ENCODE measurements around the gene KCNE4. TPM values are rescaled to one million over a fixed set of nuclear protein-coding genes. Genes with fewer than 3 reads are reported as not detected.
A peak's percentile ranks its signal among the peaks of the same experiment; 100 is the strongest.

Gene KCNE4
- polyA plus RNA-seq, 6 donors from 2014 or later = not detected

DNA sequence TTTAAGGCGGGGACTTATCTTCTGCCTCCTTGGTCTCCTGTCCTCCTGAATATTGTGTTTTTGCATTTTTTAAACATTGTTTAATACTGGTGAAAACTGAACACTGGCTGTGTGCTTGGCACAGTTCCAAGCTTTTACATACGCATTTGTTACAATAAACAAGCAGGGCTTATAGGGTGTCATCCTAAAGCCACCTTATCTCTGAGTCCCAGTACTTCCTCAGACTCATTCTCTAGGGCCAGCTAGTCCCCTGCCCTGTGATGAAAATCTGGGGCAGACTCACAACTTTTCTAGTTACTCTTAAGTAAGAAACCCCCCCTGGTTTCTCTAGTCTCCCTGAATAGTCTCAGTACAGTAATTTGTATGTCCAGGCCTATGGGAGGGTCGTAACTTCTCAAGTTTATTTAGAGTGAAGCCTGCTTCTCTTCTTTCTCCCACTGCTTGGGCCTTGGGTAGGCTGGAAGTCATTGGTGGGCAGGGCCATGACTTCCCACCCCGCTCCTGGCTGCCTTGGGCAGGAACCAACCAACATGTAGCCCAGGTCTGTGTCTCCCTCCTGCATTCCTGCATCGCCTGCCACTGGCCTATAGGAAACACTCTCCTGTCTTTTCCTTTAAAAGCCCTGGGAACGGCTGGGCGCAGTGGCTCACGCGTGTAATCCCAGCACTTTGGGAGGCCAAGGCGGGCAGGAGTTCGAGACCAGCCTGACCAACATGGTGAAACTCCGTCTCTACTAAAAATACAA is 7.7 kb upstream of the KCNE4 start:
- Mint-ChIP-seq H3K27me3 (peaks cover 0 to 11% (median 4%) of the 10 kb centered on the region in 3 donors), H3K9me3 (peaks cover 0 to 2% (median 0%) of the 10 kb centered on the region in 7 donors), H3K27ac (no peak overlapping the region), H3K4me1 (no peaks in the 10 kb centered on the region), H3K36me3 (no peaks in the 10 kb centered on the region), H3K4me3 (no peak overlapping the region)
- no peak for ATAC-seq (ENCODE audit: low read depth in 2 of 2)
- no peak for DNase-seq

DNA sequence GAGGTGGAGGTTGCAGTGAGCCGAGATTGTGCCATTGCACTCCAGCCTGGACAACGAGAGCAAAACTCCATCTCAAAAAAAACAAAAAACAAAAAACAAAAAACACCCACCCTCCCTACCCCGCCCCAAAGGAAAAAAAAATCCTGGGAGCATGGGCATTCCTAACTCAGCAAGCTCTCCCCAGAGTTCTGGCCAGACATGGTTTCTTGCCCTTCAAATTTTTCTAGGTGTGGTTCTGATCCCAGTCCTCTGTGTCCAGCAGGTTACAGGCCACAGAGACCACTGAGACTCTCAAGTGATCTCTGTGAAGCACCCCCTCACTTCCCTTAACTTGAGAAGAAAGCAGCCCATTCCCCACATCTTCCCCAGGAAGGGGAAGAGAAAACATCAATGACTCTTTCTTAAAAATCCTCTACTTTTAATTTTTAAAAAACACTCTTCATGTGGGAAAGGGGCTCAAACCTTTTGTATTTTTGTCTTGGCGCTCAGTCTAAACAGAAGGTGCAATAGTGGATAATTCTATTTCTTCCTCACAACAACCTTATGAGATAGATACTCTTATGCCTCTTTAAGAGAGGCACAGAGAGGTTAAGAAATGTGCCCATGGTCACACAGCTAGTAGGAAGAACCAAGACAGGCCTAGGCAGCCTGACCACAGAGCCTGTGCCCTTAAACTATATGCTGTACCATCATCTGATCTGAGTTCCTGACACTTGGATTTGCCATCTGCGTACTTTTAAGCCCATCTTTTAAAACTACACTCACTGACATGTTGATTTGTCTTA is 6.9 kb upstream of the KCNE4 start:
- H3K27ac Mint-ChIP-seq = no peak overlapping the region
- no peak for DNase-seq
- H3K4me1 Mint-ChIP-seq = no peaks in the 10 kb centered on the region
- H3K27me3 Mint-ChIP-seq = peaks cover 1 to 11% (median 4%) of the 10 kb centered on the region in 3 donors
- H3K4me3 Mint-ChIP-seq = no peak overlapping the region
- no peaks in the 10 kb centered on the region for H3K36me3 Mint-ChIP-seq
- no peak for ATAC-seq (ENCODE audit: low read depth in 2 of 2)
- H3K9me3 Mint-ChIP-seq = peaks cover 0 to 2% (median 0%) of the 10 kb centered on the region in 7 donors

DNA sequence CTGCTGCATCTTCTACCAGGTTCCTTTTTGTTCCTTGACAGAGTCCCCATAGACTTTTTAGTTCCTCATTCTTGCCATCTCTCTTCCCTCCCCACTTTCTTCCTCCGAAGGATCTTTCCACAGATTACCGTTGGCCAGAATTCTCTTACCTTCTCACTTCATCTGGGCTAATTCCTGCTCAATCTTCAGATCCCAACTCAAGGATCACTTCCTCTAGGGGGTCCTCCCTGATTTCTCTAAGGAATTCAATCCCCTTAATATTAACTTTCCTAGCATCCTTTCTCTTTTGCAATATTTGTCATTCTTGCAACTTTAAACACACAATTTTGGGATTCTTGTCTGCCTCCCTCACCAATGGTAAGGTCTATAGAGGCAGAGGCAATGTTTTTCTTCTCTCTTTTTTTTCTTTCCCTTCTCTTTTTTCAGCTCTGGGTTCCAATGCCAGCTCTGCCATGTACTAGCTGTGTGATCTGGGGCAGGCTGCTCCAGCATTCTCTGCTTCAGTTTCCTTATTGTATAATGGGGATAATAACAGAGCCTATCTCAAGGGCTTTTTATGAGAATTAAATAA is 5.4 kb upstream of the KCNE4 start:
- DNase-seq (no peak), ATAC-seq (ENCODE audit: low read depth in 2 of 2) (no peak)
- Mint-ChIP-seq H3K9me3 (peaks cover 0 to 2% (median 0%) of the 10 kb centered on the region in 7 donors), H3K27me3 (peaks cover 11 to 12% (median 11%) of the 10 kb centered on the region in 3 donors), H3K27ac (no peak overlapping the region), H3K36me3 (no peaks in the 10 kb centered on the region), H3K4me3 (peak overlapping the region in 1 of 8 donors; percentile 21), H3K4me1 (no peaks in the 10 kb centered on the region)

DNA sequence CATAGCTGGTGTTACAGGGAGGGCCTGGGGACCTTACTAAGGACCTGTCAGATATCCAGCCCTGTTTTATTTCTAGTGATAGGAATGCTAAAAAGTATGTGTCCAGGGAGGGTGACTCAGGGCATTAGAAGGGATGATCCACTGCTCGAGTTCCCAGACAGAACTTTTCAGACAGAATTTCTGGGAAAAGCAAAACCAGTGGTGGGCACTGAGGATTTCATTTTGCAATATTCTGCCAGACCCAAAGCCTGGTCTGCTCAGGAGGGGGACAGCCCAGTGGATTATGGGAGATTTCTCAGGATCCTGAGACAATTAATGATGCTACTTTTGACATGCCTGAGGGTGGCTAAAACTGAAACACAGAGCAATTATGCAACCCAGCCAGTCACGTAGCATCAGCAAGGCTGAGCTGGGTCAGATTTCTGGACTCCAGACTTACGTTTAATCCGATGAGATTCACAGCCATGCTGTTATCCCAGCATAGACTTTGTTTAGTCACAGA is 4.7 kb upstream of the KCNE4 start:
- Mint-ChIP-seq H3K36me3 (no peaks in the 10 kb centered on the region), H3K4me3 (no peak overlapping the region), H3K9me3 (peaks cover 0 to 2% (median 0%) of the 10 kb centered on the region in 7 donors), H3K27me3 (peaks cover 11 to 12% (median 11%) of the 10 kb centered on the region in 3 donors), H3K27ac (no peak overlapping the region), H3K4me1 (no peaks in the 10 kb centered on the region)
- ATAC-seq (ENCODE audit: low read depth in 2 of 2) (no peak), DNase-seq (no peak)

DNA sequence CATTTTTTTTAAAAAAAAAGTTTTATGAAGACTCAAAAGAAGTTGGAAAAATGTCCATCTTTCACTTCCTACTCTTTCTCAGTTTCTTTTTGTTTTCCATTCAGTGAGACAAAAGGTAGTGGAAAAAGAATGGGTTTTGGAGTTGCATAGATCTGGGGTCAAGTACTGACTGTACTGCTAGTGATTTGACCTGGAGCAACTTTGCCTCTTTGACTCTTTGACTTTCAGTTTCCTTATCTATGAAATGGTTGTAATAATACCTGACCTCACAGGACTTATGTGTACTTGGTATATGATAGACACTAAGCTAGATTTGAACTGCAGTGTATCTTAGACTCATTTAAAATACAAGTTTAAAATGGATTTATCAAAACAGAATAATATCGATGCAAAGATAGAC is 3.5 kb upstream of the KCNE4 start:
- DNase-seq (no peak), ATAC-seq (ENCODE audit: low read depth in 2 of 2) (no peak)
- peaks cover 11 to 12% (median 11%) of the 10 kb centered on the region in 3 donors for H3K27me3 Mint-ChIP-seq
- H3K4me1 Mint-ChIP-seq = no peaks in the 10 kb centered on the region
- no peaks in the 10 kb centered on the region for H3K36me3 Mint-ChIP-seq
- H3K27ac Mint-ChIP-seq = no peak overlapping the region
- peaks cover 0 to 2% (median 0%) of the 10 kb centered on the region in 7 donors for H3K9me3 Mint-ChIP-seq
- no peak overlapping the region for H3K4me3 Mint-ChIP-seq

DNA sequence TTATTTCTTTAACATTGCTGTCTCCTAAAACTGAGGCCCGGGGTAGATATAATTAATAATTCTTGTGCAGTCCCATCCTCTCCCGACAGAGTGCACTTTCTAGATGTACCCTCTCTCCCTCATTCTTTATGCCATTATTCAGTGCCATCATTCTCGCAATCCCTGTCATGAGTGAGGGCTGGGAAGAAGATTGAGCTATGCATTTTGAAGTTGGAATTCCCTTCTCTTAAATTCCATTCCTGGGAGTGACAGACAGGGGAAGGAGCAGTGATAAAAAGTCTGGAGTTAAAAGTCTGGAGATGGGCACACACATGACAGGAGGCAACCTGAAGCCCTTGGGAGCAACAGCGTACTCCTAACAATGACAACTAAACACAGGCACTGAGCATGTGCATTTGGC is 2.6 kb upstream of the KCNE4 start:
- Mint-ChIP-seq H3K27me3 (peaks cover 11 to 12% (median 11%) of the 10 kb centered on the region in 3 donors), H3K36me3 (no peaks in the 10 kb centered on the region), H3K27ac (no peak overlapping the region), H3K4me1 (no peaks in the 10 kb centered on the region), H3K4me3 (no peak overlapping the region), H3K9me3 (peaks cover 0 to 3% (median 0%) of the 10 kb centered on the region in 7 donors)
- ATAC-seq (ENCODE audit: low read depth in 2 of 2) (no peak), DNase-seq (no peak)

DNA sequence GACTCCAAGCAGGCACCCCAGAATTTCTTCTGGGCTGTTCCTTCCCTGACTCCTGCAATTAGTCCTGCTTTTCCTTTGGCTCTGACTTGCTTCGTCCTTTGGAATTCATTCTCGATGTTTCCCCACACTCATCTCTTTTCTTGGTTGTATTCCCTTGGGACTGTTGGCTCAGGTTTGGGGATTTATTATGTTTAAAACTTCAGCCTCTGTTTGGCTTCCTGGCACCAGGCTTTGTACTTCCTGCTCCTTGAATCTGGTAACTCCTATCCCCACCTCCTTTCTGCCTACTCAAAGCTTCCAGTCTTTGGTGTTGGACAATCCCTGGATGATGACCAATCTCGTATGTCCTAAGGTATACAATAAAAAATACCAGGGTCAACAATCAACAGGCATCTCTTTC is 1.8 kb upstream of the KCNE4 start:
- peaks cover 0 to 3% (median 0%) of the 10 kb centered on the region in 7 donors for H3K9me3 Mint-ChIP-seq
- H3K4me3 Mint-ChIP-seq = no peak overlapping the region
- peak overlapping the region in 1 of 6 donors; percentile 47 for H3K27ac Mint-ChIP-seq
- DNase-seq (no peak), ATAC-seq (ENCODE audit: low read depth in 2 of 2) (no peak)
- no peaks in the 10 kb centered on the region for H3K36me3 Mint-ChIP-seq
- H3K27me3 Mint-ChIP-seq = peaks cover 11 to 12% (median 11%) of the 10 kb centered on the region in 3 donors
- H3K4me1 Mint-ChIP-seq = no peaks in the 10 kb centered on the region

DNA sequence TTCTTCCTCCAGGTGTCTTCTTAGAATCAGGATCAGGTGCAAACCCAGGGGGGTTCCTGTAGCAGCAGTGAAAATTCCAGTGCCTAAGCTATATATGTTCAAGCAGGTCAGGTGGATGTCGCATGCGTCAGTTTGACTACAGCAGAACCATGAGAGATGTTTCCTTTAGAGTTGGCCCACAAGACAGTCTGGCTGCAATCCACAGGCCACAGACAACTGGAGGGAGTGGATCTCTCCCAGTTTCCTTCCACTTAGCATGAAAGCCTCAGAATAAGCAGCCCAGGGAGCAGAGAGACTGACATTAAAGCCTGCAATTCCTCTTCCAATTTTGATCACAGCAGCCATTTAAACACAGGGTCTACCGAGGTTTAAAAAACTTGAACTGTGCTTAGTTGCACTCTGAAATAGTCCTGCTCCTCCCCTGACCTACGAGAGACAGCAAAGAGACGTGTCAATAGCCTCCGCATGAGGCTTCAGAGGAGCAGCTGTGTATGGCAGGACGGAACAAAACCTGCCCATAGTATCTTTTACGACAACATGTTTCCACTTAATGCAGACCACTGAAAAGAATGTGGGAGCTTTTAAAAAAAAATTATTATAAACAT is 988 bp upstream of the KCNE4 start:
- no peak overlapping the region for H3K4me3 Mint-ChIP-seq
- peaks cover 0 to 3% (median 0%) of the 10 kb centered on the region in 7 donors for H3K9me3 Mint-ChIP-seq
- H3K4me1 Mint-ChIP-seq = no peaks in the 10 kb centered on the region
- no peak for ATAC-seq (ENCODE audit: low read depth in 2 of 2)
- no peak overlapping the region for H3K27ac Mint-ChIP-seq
- H3K27me3 Mint-ChIP-seq = peaks cover 16 to 18% (median 17%) of the 10 kb centered on the region in 3 donors
- peaks cover 0 to 4% of the 10 kb centered on the region in 2 donors for H3K36me3 Mint-ChIP-seq
- no peak for DNase-seq

DNA sequence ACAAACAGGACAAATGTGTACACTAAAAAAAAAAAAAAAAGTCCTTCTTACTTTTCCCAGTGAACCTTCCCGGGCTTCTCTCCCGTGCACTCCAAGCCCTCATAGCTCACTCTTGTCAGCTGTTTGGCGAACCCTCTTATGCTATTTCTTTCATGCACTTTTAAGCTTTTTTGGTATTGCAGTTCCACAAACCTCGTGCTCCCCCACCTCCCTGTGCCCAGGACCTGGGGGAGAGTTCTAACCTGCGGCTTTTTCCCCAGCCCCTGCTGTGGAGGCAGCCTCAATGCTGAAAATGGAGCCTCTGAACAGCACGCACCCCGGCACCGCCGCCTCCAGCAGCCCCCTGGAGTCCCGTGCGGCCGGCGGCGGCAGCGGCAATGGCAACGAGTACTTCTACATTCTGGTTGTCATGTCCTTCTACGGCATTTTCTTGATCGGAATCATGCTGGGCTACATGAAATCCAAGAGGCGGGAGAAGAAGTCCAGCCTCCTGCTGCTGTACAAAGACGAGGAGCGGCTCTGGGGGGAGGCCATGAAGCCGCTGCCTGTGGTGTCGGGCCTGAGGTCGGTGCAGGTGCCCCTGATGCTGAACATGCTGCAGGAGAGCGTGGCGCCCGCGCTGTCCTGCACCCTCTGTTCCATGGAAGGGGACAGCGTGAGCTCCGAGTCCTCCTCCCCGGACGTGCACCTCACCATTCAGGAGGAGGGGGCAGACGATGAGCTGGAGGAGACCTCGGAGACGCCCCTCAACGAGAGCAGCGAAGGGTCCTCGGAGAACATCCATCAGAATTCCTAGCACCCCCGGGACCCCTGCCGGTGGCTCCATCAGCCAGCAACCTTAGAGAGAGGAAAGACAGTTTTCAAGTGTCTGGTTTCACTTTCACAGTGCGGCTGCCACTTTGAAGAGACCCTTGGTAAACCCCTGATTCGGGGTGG is 826 bp downstream of the KCNE4 start:
- no peaks in the 10 kb centered on the region for H3K4me1 Mint-ChIP-seq
- H3K9me3 Mint-ChIP-seq = peaks cover 0 to 3% (median 0%) of the 10 kb centered on the region in 7 donors
- no peak overlapping the region for H3K27ac Mint-ChIP-seq
- no peak overlapping the region for H3K4me3 Mint-ChIP-seq
- H3K27me3 Mint-ChIP-seq = peaks cover 8 to 25% (median 19%) of the 10 kb centered on the region in 3 donors
- ATAC-seq (ENCODE audit: low read depth in 2 of 2) = no peak
- DNase-seq = no peak
- H3K36me3 Mint-ChIP-seq = peaks cover 0 to 4% of the 10 kb centered on the region in 2 donors

DNA sequence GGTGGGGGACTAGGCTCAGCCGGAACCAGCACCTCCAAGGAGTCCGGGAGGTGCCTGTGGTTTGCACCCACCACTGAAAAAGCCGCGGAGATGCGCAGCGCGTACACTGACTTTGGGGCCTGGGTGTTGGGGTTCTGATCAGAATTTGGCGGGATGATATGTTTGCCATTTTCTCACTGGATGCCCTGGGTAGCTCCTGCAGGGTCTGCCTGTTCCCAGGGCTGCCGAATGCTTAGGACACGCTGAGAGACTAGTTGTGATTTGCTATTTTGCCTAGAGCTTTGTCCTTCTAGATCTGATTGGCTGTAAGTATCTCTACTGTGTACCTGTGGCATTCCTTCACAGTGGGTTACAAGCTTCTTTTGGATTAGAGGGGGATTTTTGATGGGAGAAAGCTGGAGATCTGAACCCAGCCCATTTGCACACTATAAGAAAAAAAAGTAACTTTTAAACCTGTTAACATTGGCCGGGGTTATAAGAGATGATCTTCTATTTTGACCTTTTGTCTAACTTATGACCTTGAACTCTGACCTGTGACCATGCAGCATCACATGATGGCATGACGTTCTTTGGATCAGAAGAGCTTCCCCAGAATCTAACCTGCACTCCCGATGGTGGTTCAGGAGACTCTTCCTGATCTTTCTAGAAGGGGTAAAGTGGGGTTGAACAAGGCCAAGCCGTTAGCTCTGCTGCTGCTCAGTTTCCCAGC is 1.6 kb downstream of the KCNE4 start:
- DNase-seq = no peak
- H3K9me3 Mint-ChIP-seq = peaks cover 0 to 3% (median 0%) of the 10 kb centered on the region in 7 donors
- no peak overlapping the region for H3K27ac Mint-ChIP-seq
- ATAC-seq (ENCODE audit: low read depth in 2 of 2) = no peak
- no peaks in the 10 kb centered on the region for H3K4me1 Mint-ChIP-seq
- peaks cover 0 to 4% of the 10 kb centered on the region in 2 donors for H3K36me3 Mint-ChIP-seq
- peaks cover 8 to 29% (median 17%) of the 10 kb centered on the region in 3 donors for H3K27me3 Mint-ChIP-seq
- no peak overlapping the region for H3K4me3 Mint-ChIP-seq

DNA sequence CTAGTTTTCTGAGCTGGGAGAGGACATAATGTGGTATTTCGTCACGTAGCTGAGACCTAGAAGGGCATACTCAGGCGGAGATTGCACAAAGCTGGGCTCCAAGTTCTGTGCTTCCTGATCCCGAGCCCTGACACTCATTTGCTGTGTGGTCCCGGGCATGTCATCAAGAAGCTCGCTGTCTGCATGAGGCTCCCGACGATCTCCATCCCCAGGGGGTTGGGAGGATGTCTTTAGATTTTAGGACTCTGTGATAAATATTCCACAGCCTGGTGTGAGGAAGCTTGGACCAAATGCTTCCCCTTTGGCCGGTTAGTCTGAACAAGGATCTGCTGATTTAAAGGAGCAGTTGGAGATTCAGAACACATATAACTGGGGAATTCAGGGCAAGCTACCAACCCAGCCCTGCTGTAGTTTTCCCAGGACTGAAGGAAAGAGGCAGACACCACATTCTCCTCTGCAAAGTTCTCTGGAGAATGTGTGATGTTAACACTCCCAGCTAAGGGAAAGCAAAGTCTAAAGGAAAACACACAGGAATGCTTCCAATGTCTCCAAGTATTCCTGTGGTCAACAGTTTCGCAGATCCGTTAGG is 2.3 kb downstream of the KCNE4 start:
- ATAC-seq (ENCODE audit: low read depth in 2 of 2) (no peak), DNase-seq (no peak)
- Mint-ChIP-seq H3K27ac (no peak overlapping the region), H3K36me3 (peaks cover 0 to 4% of the 10 kb centered on the region in 2 donors), H3K4me1 (no peaks in the 10 kb centered on the region), H3K4me3 (no peak overlapping the region), H3K9me3 (peaks cover 0 to 3% (median 0%) of the 10 kb centered on the region in 7 donors), H3K27me3 (peaks cover 8 to 29% (median 15%) of the 10 kb centered on the region in 3 donors)
